Globus pallidus (tissue), 1 donor: ENCODE data around the gene FHDC1.

Experiments
- DNase-seq: peaks from one replicate; pipeline ENCODE4 v3.0.0-alpha.2; 2015; ENCODE audit warnings: low spot score

Gene FHDC1

DNA sequence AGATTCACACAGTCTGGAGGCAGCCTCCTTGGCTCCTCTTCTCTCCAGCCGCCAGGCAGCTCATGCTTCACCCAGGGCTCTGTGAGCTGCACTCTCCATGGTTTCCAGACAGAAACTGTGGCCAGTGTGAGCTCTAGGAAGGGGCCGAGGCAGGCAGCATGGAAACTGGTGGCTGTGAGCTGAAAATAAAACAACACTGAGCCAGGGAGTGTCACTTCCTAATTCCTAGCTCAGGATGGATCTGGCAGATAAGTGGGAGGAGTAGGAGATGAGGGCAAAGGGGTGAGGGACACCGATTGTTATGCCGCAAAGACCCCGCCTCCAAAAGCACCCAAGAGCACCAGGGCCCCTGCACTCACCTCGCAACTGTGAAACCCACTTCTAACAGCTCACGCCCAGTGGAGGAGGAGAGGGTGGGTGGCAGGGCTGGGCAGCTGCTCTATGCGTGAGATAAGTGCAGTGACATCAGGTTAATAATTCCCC is 69.8 kb downstream of the FHDC1 start:
- no peak for DNase-seq

DNA sequence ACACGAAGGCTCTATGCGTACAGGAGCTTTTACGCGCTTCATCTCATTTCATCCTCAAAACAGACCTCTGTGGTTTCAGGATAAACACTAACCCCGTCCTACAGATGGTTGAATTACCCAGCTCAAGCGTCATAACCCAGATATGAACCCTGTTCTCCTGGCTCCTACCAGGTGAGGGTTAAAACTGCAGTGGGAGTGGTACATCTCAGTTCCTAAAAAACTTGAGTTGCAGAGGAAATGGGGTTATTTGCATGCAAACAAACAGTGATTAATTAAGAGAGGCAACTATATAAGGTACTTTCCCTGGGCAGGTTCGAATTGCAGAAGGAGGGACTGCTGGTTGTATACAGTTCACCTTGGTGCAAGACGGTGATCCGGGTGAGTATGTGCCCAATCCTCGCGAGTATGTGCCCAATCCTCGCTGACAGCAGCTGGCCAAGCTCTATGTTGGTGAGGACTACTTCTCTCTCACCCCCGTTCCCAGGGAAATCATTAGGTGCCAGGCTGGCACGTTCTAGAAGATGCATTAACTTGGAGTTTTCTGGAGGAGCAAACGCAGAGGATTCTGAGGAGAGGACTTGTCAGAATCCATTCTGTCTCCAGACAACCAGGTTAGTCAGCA is 72.6 kb downstream of the FHDC1 start:
- no peak for DNase-seq

DNA sequence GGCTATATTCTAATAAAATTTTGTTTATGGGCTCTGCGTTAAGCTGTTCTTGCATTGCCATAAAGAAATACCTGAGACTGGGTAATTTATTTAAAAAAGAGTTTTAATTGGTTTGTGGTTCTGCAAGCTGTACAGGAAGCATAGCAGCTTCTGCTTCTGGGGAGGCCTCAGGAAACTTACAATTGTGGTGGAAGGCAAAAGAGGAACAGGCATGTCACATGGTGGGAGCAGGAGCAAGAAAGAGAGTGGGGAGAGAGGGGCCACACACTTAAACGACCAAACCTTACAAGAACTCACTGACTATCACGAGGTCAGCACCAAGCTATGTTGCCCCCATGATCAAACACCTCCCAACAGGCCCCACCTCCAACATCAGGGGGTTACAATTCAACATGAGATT is 74.0 kb downstream of the FHDC1 start:
- no peak for DNase-seq

DNA sequence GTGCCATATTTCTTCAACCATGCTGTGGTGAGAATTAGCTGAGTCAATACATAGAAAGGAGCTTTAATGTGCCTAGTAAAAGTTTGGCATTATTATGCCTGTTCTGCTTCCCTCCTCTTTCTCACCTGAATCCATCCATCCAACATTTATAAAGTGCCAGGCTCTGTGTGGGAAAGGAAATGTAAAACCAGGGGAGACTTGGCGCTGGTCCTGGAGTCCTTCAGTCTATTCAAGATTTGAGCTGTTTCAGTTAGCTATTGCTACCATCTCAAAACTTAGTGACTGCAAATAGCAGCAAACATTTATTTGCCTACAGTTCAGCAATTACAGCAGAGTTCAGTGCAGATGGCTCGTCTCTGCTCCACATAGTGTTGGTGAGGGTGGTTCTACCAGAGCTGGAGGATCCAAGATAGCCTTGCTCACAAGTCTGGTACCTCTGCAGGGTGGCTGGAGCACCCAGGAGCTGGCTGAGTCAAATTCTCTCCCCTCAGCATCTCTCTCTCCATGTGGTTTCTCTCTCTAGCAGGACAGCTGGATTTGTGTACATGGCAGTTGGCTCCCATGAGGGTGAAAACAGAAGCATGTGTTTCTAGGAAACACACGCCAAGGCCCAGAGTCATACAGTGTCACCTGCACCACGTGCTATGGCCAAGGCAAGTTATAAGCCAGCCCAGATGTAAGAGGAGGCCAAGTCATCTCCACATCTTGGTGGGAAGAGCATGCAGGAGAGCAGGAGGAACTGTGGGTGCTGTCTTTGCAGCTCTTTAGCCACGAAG is 77.3 kb downstream of the FHDC1 start:
- DNase-seq = no peak

DNA sequence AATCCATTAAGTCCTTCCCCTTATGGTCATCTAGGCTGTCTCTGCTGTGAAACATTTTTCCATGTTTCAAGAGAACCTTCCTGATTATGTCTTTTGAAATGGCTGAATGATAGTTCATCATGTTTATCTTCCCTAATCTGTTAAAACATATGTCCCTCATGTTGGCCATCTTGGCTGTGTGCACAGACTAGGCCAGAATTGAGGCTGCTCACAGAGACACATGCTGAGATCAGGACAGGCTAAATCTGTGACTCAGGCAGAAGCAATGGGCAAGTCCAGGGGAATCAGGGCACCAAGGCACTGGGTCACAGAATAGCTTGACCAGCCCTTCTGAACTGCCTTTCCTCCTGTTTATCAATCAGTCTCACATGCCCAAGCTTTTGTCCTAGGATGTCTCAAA is 78.3 kb downstream of the FHDC1 start:
- DNase-seq = no peak

DNA sequence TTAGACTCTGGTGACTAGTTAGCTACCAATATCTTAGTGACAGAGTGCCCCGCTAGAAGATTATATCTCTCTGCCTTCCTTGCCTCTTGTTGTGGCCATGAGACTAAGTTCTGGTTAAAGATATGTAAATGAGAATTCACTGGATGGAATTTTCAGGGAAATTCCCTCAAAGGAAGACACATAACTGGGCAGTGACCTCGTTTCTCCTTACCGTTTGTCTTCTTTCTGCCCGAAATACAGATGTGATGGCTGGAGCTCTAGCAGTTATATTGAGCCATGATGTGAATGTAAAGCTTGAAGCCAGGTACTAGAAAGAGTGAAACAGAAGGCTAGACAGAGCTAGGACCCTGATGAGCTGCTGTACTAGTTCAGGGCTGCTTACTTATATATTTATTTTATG is 80.5 kb downstream of the FHDC1 start:
- DNase-seq = no peak

DNA sequence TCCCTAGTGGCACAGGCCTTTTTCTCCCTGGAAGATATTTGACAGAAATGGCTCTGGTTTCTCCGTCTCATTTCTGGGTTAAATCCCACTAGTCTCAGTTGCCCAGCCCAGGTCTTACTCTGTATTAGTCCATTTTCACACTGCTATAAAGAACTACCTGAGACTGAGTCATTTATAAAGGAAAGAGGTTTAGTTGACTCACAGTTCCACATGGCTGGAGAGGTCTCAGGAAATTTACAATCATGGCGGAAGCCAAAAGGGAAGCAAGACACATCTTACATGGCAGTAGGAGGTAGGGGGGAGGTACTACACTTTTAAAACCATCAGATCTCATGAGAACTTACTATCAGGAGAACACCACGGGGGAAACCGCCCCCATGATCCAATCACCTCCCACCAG is 81.9 kb downstream of the FHDC1 start:
- no peak for DNase-seq

DNA sequence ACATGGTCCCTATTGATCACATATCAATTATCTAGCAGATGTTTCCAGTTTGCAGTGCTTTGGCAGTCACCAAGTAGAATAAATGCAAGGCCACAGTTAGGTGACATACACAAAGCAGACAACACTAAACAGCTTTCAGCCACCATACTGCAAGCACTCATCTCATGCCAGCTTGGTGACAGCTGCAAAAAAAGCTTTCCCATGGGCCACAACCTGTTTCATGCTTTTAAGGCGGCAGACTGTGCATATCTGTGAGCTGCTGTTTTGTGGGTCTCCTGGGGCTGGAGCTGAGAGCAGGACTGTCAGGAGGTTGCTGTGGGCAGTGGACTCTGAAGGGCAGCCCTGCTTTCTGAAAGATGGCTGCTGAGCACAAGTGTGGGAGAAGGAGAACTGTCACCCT is 82.6 kb downstream of the FHDC1 start:
- DNase-seq = no peak

DNA sequence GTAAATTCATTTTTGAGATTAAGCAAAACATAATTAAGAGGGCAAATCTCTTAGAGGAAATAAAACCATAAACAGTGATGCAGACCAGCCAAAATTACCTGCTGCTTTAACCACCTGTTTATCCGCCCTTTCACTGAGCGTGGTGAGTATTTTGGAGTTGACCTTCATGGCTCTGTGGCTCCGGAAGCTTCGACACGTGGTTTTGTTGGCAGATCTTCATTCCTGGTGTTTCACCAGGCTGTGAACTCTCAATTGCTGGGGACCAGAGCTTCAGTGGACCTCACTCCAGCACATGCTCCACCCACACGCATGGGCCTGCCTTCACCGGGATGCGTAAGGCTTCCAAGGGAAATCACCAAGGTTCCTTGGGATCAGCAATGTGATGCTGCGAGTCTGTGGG is 83.8 kb downstream of the FHDC1 start:
- no peak for DNase-seq

DNA sequence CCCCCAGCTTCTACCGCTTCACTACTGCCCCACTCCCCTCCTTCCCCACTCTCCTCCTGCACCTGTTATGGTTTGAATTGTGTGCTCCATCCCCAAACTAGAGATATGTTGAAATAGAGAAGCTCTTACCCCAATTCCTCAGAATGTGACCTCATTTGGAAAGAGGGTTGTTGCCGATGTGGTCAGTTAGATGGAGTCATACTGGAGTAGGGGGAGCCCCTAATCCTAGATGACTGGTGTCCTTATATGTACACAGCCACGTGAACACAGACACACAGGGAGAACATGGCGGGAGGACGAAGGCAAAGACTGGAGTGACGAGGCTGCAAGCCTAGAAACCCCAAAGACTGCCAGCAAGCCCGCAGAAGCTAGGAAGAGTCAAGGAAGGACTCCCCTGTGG is 84.3 kb downstream of the FHDC1 start:
- no peak for DNase-seq

DNA sequence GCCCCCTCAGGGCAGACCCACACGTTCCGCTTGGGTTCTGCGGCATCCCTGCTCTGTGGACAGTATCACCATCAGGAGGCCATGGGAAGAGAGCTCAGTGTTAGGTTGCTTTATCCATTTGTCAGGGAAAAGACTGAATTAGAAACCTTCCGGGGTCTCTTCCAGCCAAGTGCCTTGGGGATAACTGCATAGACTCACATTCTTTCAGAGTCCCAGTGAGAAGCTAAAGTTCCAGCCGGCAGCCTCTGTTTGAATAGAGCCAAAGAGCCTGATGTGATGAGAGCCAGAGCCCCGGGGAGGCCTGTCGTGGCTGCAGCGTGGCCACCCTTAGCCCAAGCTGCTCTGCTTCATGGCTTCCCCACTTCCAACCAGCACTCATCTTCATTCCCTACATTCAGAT is 85.2 kb downstream of the FHDC1 start:
- no peak for DNase-seq

DNA sequence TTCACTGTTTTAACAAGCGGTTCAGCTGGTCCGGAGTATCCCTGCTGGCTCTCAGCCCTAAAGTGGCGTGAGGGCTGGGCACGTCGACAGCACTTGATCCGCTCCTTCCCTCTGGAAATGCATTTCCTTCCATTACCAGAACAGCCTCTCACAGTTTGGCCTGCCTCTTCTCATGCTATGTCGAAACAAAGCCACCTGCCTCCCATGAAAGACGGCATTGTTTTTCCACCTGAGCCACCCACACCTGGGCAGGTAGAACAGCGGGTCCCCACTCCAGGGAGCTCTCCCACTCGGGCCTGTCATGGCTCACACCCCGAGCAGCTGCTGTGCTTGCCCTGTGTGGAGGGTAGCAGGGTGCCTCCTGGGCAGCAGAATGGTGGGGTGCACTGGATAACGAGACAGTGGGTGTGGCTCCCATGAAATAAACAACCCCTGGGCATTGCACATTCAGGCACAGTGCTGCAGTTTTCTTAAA is 86.2 kb downstream of the FHDC1 start:
- no peak for DNase-seq

DNA sequence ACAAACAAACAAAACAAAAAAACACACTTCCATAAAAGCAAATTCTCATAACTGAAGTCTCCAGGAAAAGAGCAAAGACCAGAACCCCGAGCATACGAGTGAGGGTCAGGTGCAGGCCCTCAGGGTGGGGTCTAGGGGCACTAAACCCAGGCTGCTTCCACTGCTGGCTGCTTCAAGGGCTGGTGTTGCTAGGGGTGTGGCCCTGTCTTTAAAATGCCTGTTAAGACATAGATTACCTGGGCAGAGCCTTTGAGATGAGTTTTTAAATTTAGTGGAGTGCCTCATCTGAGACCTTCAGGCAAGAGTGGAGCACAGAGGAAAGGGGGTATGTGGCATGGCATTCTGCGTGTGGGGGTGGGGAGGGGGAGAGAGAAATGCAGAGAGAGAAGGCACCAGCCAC is 87.0 kb downstream of the FHDC1 start:
- no peak for DNase-seq

DNA sequence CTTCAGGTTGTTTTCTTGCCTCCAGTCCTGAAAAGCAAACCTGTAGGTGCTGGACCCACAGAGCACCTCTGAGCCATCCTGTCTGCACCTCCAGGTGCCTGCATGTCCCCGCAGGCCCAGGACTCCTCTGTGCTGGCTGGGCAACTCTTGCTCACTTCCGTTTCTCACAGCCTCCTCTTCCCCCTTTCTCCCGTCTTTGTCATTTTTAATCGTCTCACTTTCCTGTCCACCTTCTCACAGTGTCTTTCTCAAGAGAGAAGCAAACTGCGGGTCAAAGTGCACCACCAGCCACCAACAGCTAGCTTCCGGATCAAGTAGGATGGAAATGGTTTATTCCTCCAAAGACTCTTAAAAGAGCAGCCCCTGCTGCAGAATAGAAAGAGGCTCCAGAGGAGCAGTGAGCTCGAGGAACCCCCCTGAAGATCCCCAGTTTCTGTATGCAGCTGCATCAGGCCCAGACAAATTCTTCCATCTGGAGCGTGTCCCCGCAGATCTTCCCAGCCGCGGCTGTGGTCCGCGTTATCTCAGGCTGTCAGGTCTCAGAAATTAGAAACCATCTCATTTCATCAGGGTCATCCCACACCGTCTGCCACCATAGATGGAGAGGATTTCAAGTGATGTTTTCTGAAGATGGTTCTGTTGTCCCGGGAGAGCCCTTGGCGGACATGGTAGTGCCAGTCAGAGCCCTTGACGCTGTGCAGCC is 87.7 kb downstream of the FHDC1 start:
- no peak for DNase-seq

DNA sequence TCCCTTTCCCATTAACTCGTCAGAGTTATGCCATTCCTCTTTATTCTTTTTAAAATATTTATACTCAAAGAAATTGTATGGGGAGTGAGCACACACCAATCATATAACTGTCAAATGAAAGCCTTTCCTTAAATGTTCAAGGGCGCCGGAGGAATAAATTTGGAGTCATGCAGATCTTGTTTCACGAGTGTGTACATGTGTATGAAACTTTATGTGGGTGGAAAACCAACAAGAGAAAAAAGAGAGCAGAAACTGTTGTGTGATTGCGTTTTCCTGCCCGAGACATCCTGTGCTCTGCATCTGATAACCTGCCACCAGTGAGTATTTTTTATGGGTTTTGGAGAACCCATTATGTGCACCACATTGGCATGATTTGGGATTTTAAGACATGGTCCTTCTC is 88.3 kb downstream of the FHDC1 start:
- no peak for DNase-seq

DNA sequence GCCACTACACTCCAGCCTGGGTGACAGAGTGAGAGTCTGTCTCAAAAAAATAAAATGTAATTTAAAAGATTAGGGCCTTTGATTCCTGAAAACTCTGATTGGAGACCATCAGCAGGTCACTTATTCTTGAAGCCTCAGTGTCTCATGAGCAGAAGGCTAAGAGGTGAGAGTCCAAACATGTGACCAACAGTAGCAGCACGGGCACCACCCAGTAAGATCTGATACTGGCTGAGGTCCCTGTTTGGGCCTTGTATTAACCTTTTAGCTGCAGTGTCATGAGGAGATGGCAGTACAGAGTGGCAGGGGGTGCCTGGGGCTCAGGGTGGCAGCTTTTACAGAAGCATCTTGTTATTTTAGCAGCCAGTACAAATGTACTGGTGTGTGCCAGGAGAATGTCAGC is 89.3 kb downstream of the FHDC1 start:
- DNase-seq = no peak

DNA sequence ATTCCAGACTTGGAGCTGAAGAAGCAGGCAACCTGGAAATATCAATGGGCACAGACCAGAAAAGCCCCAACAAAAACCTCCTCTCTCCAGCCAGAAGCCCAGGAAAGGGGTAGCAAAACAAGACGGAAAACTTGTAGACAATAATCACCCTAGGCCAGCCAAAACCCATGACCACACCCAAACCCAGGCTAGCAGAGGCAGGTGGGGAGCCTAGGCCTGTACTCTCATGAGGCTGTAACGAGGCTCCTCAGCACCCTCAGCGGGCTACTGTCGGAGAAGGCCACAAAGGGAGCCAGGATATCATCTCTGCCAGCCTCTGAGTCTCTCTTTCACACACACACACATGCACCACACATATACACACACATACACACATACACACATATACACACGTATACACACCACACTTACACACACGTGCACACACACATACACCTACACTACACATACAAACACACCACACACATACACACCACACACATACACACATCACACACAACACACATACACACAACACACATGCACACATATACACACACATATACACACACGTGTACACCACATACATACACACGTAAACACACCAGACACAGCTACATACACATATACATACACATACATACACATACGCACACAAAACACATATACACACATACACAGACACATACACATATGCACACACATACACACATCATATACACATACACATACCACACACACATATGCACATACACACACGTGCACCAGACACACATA is 90.6 kb downstream of the FHDC1 start:
- DNase-seq = no peak

DNA sequence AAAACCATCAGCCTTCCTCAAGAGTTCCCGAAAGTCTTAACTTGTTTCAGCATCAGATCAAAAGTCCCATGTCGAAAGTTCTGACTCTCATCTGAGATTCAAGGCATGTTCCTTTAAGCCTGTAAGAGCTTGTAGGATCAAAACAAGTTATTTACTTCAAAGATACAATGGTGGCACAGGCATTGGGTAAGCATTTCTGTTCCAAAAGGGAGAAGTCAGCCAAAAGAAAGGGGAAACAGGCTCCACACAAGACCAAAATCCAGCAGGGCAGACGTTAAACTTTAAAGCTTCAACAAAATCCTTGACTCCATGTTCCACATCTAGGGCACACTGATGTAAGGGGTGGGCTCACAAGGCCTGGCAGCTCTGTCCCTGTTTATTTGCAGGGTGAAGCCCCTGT is 91.7 kb downstream of the FHDC1 start:
- no peak for DNase-seq

DNA sequence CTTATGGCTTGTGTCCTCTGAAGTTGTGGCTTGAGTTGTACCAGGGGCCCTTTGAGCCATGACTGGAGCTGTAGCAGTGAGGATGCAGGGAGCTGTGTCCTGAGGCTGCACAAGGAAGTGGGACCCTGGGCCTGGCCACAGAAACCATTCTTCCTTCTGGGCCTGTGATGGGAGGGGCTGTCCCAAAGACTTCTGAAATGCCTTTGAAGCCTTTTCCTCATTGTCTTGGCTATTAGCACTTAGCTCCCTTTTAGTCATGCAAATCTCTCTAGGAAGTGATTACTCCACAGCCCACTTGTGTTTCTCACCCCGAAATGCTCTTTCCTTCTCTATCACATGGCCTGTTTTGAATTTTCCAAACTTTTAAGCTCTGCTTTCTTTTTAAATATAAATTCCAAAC is 92.4 kb downstream of the FHDC1 start:
- no peak for DNase-seq
